ENCODE results near the gene GATA5. TPM values are rescaled to one million over a fixed set of nuclear protein-coding genes. Genes with fewer than 3 reads are reported as not detected.

GATA5 gene
- polyA plus RNA-seq (2012; rRNA removed) = not detected in 2 replicates
- polyA plus RNA-seq (2012; cell fraction: cytosol; rRNA removed) = not detected in 2 replicates
- polyA plus RNA-seq (2012; cell fraction: nucleus; rRNA removed) = not detected in 2 replicates

GRCh38 chr20:62475772-62476055 is at the start of gene GATA5:
TSS of gene GATA5 (minus strand) at chr20:62475995. CDS start at chr20:62475521, 474 bp downstream.
- Histone ChIP-seq H3K27ac (ENCODE audit: low read depth in 2 of 2, low read length in 1 of 2) (no peak within 1 kb of the TSS), H3K9ac (no peak within 1 kb of the TSS), H3K4me3 (ENCODE audit: low read depth in 2 of 2, low read length in 1 of 2) (no peak within 1 kb of the TSS), H3K79me2 (ENCODE audit: insufficient read depth) (no peaks in the 10 kb centered on the region), H3K4me2 (no peak within 1 kb of the TSS), H2AFZ (ENCODE audit: low read depth) (no peak within 1 kb of the TSS), H3K9me2 (no peaks in the 10 kb centered on the region), H3K4me1 (ENCODE audit: control insufficient read depth in 1 of 2, insufficient read depth in 2 of 2, low read depth in 1 of 2, low read length in 1 of 2) (no peaks in the 10 kb centered on the region; a peak in 1 of 4 replicates), H3K9me3 (no peaks in the 10 kb centered on the region), H3K27me3 (ENCODE audit: insufficient read depth) (peaks cover 59% of the 10 kb centered on the region), H3F3A (replicated peaks; ENCODE audit: insufficient read depth) (no peaks in the 10 kb centered on the region), H3K36me3 (replicated peaks in 1 of 2; ENCODE audit: control insufficient read depth in 1 of 2, insufficient read depth in 2 of 2, low read length in 1 of 2) (no peaks in the 10 kb centered on the region), H4K20me1 (ENCODE audit: insufficient read depth) (no peaks in the 10 kb centered on the region)
- no peak for TF ChIP-seq PBX3 (IDR thresholded peaks at IDR 0.05)
- no peak for TF ChIP-seq CHD2 (IDR thresholded peaks at IDR 0.05; ENCODE audit: low read length, partially characterized antibody)
- TF ChIP-seq RXRA (IDR thresholded peaks at IDR 0.05; ENCODE audit: borderline replicate concordance, low read depth) = no peak
- TF ChIP-seq EP300 (IDR thresholded peaks at IDR 0.05; ENCODE audit: borderline replicate concordance in 1 of 2, low read depth in 1 of 2, low read length in 1 of 2) = no peak
- TF ChIP-seq SIN3A (IDR thresholded peaks at IDR 0.05; ENCODE audit: borderline replicate concordance, low read depth, low read length) = no peak
- TF ChIP-seq EZH2phosphoT487 (IDR thresholded peaks at IDR 0.05; ENCODE audit: borderline replicate concordance, low read depth) = no peak
- no peak for TF ChIP-seq TEAD4 (IDR thresholded peaks at IDR 0.05; ENCODE audit: borderline replicate concordance, insufficient read depth)
- no peak for TF ChIP-seq NRF1 (IDR thresholded peaks at IDR 0.05; ENCODE audit: low read depth, low read length)
- TF ChIP-seq ELF1 (IDR thresholded peaks at IDR 0.05) = no peak
- no peak for TF ChIP-seq JUND (IDR thresholded peaks at IDR 0.05)
- no peak for TF ChIP-seq MAX (IDR thresholded peaks at IDR 0.05; ENCODE audit: low read depth)
- no peak for TF ChIP-seq TCF12 (IDR thresholded peaks at IDR 0.05)
- TF ChIP-seq YY1 (IDR thresholded peaks at IDR 0.05; ENCODE audit: low read depth) = no peak
- no peak for TF ChIP-seq USF2 (IDR thresholded peaks at IDR 0.05; ENCODE audit: borderline replicate concordance, low read depth, low read length)
- no peak for TF ChIP-seq REST (IDR thresholded peaks at IDR 0.05; ENCODE audit: low read depth, low read length)
- TF ChIP-seq, protein P1, sequence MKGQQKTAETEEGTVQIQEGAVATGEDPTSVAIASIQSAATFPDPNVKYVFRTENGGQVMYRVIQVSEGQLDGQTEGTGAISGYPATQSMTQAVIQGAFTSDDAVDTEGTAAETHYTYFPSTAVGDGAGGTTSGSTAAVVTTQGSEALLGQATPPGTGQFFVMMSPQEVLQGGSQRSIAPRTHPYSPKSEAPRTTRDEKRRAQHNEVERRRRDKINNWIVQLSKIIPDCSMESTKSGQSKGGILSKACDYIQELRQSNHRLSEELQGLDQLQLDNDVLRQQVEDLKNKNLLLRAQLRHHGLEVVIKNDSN (IDR thresholded peaks at IDR 0.05; ENCODE audit: borderline replicate concordance, low read depth) = no peak
- TF ChIP-seq CTCF (IDR thresholded peaks at IDR 0.05) = no peak
- TF ChIP-seq GATA2 (CRISPR knock-in tag; IDR thresholded peaks at IDR 0.05) = no peak
- TF ChIP-seq GABPA (IDR thresholded peaks at IDR 0.05; ENCODE audit: low read depth) = no peak
- TF ChIP-seq, protein P2, sequence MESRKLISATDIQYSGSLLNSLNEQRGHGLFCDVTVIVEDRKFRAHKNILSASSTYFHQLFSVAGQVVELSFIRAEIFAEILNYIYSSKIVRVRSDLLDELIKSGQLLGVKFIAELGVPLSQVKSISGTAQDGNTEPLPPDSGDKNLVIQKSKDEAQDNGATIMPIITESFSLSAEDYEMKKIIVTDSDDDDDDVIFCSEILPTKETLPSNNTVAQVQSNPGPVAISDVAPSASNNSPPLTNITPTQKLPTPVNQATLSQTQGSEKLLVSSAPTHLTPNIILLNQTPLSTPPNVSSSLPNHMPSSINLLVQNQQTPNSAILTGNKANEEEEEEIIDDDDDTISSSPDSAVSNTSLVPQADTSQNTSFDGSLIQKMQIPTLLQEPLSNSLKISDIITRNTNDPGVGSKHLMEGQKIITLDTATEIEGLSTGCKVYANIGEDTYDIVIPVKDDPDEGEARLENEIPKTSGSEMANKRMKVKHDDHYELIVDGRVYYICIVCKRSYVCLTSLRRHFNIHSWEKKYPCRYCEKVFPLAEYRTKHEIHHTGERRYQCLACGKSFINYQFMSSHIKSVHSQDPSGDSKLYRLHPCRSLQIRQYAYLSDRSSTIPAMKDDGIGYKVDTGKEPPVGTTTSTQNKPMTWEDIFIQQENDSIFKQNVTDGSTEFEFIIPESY (IDR thresholded peaks at IDR 0.05; ENCODE audit: borderline replicate concordance, low read depth) = no peak
- ChIA-PET POLR2A (no interaction called here), CTCF (interaction anchor here (1.3 kb wide), 1 partner anchor 18 kb away, joined by 3 read pairs; no protein-coding TSS in a partner anchor)
- no peak for DNase-seq
- 0% methylated on average over 4 of the region's 37 CpGs for WGBS (ENCODE audit: low lambda C conversion rate)
